Fibroblast of skin of right biceps (primary cell): Measurements from ENCODE around the gene CTIF.

Source experiments
- DNase-seq: peaks from one replicate; pipeline ENCODE4 v3.0.0-alpha.2; 2013

CTIF gene

DNA sequence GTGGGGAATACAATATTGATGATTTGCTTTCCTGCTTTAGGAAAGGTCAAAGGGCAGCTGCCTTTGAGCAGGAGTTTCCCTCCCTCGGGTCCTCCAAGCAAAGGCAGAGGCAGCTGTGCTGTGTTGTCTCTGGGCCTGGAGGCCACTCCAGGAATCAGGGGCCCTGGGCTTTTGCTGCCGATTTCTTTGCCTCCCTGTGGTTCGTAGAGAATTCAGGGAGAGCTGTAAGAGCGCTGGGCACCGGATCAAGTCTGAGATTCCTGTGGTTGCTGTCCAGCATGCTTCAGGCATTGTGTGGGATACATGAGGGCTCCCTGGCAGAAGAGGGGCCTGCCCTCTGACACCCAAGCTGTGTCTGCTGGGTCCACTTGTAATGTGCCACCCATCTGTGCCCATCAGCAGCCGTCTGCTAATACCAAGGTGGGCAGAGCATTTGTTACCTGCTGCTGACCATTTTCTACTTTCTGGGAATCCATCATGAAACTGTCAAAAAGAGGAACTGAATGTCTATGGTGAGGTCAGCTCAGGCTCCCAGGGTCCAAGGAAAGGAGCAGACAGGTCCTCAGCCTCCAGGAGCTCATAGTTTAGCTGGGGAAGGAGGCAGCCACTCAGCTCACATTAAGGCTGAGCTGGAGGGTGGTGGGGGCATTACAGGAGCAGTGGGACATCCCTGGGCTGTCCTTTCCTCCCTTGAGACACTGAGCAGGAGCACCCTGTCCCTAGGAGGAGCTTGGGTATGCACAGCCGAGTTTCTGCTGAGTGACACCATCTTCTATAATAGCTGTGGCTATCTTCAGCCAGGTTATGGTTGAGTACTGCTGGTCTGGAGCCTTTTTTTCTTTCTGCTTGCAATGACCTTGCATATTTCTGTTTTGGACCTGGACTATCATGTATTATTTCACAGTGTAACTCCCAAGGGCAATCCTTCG, 68.5 kb downstream of the CTIF start:
- peak; percentile 87 for DNase-seq

DNA sequence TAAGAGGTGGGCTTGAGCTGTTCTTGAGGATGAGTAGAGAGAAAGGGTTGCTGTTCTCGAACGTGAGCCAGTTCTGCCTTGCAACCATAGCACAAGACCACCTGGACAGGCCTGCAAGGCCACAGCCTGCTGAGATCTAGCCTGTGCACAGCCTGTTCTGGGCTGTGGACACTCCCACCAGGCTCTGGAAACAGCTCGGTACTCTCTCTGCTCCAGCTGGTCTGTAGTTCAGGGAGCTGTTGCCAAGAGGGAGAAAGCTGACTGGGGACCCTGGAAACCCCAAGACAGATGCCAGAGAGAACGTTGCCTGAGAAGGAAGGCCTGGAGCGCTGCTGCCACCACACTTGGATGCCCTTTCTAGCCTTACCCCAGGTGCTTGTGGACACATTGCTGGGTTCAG, 69.8 kb downstream of the CTIF start:
- DNase-seq = no peak

DNA sequence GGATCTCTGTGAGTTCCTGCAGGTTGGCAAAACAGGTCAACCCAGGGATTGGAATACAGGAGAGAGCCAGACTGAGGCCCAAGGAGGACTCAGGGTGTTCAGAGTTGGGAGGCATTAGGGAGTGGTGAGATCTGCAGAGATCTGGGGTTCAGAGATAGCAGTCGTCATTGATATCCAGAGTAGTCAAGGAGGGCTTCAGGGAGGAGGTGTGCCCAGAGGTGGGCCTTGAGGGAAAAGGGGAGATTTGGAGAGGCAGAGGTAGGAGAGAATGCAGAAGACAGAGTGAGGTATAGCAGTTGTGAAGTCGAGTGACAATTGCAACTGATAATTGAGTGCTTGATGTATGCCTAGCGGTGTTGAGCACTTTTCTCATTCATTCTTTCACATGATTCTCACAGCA, 70.3 kb downstream of the CTIF start:
- no peak for DNase-seq

DNA sequence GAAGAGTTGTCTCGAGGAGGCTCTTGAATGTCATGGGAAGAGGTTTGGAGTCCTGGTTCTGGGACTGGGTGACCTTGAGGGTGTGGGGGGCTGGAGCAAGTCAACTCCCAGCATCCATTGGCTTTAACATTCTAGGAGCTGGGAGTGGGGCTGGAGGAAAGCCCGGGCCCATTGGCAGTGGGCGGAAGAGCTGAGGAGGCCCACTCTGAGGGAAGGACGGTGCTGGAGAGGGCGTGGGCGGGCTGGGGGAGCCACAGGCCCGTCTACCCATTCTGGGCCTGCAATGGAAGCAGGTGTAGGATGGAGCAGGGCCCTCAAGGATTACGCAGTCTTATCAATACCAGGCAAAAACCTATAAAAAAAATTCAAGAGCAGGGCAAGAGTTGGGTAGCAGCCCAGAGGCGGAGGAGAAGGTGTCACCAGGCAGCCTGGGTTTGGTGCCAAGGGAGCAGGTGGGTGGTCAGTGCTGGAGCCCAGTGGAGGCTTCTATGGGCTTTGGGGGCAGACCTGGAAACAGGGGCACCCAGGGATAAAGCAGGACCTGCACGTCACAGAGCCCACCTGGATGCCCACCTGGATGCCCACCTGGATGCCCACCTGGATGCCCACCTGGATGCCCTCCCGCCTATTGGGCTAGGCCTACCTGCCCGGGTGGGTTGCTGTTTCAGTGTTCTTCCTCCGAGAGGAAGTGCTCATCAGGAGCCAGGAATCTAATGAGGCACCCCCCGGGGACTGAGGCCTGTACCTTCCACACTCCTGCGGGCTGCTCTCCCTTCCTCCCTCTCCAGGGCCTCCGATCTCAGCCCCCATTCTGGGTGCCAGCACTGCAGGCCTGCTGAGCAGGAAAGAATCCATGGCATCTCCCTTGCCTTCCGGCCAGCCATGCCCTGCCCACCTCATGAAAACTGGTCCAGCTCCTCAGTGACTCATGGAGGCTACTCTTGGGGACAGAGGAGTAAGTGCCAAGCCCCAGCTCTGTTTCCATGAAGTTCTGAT, 71.3 kb downstream of the CTIF start:
- DNase-seq = no peak

- no peak for DNase-seq
Observed at GRCh38 chr18:48611203-48611602, 72.4 kb downstream of the CTIF start.

DNA sequence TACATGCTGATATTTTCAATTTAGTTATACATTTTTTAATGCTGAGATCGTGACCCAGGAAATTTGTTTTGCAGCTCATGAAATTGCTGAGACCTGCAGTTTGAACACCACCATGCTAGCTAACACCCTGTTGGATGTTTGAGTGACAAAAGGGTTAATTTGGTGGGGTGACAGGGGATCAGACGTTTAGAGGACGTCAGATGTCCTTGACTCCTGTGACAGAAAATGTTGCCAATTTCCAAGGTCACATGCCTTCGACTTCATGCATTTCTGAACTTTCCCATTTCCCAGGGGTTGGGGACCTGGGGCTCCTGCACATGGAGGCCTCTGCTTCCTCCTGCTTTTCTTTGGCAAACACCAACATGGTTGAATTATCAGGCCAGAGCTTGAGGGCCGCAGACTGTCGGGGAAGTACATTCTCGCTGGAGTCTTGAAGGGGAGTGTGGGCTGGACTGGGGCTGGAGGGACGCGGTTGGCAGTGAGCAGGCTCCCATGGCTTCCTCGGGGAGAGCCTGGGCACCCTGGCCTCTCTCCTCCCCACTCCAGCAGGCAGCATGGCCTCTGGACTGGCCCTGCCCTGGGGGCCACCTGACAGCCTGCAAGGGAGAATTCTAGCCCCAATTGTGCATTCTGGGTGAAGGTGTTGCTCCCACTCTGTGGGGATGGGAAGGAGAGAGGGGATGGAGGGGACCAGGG, 73.1 kb downstream of the CTIF start:
- no peak for DNase-seq

- no peak for DNase-seq
Observed at GRCh38 chr18:48612511-48612910, 73.7 kb downstream of the CTIF start.

DNA sequence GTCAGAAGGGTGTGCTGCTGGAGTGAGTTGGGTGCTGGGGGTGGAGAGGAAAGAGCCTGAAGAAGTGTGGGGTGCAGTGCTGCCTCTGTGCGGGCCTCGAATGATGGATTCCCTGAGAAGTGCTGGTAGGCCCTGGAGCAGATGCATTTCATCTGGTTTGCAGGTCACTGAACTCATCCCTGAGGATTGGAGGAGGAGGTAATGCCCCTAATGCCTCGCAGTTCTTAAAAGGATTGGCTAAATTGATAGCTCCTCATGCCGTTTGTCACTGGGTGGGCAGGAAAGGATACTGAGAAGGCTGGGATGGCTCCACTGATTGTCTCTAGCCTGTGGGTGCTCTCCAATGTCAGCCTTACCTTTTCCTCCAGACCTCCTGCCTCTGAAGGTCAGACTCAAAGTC, 74.1 kb downstream of the CTIF start:
- DNase-seq = no peak

DNA sequence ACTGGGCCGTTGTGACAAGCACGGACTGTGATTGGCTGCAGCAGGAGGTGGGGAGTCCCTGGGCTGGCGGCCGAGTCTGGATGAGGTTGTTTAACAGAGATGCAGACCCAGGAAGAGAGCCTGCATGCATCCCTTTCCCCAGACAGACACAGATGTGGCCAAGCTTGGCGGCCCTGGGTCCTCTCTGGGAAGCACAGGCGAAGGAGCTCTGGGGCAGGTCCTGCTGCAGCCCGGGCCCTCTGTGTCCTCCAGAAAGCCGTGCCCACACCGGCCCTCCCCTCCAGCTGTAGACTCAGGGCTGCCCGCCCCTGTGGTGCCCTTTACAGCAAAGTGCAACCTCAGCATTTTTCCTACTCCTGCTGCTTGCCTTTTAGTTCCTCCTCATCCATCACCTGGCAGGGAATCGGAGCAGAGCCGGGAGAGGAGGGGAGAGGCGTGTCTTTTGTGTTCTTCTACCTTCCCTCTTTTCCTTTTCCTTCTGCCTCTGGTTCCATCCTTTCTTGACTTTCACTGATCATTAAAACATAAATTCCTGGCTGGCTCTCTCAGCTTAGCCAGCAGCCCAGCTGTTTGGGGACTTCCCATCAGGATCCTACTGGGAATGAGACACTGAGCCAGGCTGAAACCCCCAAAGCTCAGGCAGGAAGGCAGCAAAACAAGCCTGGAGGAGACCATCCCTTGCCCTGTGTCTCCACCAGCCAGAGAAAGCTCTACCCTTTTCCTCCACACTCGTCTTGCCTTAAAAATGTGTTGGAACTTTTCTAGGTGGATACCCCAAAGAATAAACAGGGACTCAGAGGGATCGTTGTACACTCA, 75.0 kb downstream of the CTIF start:
- no peak for DNase-seq

GRCh38 chr18:48615566-48616401, 77.0 kb downstream of the CTIF start:
- no peak for DNase-seq

DNA sequence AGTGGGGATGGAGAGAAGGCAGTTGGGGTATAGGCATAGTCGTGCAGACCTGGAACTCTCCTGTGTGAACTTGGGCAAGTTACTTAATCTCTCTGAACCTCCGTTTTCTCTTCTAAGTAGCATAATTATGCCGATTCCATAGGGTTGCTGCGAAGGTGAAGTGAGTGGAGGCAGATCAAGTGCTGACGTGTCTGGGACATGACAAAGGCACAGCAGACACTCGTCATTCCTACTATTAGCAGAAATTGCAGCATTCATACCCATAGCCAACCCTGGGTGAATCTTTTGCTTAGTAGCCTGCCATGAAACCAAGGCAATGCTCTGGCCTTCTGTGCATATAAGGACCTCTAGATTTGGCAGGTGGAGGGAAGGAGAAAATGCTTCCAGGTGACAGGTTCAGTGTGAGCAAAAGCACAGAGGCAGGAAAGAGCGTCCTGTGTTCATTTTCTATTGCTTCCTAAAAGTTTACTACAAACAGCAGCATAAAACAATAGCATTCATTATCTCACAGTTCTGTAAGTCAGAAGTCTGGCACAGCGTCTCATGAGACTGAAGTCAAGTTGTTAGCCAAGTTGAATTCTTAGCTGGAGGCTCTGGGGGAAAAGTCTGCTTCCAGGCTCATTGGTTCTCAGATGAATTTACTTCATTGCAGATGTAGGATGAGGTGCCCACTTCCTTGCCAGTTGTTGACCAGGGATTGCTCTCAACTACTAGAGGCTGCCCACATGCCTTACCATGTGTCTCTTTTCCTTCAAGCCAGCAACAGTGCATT, 77.8 kb downstream of the CTIF start:
- DNase-seq = no peak

DNA sequence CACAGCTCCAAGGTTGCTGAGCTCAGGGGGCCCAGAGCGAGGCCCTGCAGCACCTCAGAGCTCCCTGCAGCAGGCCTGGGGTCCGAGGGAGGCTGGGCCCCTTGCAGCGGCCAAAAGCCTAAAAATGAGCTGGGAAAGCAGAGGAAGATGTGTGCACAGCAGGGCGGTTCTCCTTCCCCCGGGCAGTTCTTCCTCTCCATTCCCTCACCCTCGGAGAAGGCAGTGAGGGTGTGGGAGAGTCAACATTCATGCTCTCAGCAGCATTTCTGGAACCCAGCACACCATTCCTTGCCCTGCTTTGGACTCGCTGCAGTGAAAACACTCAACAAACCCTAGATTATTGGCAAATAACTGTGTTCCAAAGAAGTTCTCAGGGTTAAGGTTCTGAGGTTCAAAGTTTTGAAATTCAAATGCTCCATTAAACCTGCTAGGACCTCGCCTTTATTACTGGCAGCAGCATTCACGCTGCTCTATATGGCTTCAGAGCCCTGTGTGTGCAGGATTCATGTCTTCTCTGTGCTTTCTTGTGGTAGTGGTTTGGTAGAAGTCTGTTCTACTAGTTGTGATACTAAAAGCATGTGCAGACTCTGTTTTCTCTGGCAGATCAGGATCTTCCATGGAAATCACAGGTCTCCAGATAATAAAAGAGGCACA, 79.1 kb downstream of the CTIF start:
- no peak for DNase-seq

DNA sequence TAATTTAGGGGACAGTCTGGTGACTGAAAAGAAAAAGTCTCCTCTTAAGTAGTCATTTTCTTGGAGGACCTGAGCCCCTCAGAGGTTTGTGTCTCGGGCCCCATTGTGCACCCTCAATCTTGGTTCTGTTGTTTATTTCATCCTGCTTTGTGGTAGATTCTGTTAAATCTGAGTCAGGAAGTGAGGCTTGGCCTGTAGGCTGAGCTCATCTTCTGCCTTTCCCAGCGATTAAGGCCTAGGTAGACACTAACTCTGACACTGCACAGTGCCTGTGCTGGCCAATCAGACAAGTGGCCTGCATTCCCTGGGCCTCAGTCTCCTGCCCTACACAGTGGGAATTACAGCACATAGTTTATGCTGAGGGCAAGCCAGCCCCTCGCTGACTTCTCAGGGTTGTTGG, 80.2 kb downstream of the CTIF start:
- no peak for DNase-seq

DNA sequence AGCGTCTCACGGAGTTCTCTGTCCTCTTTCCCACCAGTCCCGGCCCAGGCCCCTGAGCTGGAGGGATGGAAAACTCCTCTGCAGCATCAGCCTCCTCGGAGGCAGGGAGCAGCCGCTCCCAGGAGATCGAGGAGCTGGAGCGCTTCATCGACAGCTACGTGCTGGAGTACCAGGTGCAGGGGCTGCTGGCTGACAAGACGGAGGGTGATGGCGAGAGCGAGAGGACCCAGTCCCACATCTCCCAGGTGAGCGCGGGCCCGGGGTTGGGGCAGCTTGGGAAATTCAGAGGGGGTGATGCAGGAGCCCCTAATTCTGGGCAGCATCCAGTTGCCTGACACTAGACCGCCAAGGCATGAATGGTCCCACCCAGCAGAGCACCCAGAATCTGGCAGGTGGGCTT, 80.7 kb downstream of the CTIF start:
- no peak for DNase-seq

DNA sequence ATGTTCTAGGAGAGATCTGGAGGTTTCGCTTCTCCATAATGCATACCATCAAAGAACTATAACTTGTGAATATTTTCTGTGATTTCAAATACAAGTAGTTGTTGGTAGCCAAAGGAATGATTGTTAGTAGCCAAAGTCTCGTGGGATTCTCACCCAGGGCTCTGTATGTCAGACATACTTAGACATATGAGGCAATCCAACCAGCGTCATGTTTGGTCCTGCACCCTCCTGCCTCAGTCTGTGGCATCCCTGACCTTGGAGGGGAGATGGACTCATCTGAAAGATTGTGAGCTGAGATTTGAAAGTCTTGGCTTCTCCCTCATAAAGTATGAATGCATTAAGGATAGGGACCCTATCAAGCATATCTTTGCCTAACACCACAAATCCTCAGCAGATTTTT, 81.2 kb downstream of the CTIF start:
- DNase-seq = peak; percentile 42

GRCh38 chr18:48621240-48621639, 82.4 kb downstream of the CTIF start:
- DNase-seq = peak; percentile 90

GRCh38 chr18:48621815-48622555, 83.2 kb downstream of the CTIF start:
- DNase-seq = peak; percentile 41

DNA sequence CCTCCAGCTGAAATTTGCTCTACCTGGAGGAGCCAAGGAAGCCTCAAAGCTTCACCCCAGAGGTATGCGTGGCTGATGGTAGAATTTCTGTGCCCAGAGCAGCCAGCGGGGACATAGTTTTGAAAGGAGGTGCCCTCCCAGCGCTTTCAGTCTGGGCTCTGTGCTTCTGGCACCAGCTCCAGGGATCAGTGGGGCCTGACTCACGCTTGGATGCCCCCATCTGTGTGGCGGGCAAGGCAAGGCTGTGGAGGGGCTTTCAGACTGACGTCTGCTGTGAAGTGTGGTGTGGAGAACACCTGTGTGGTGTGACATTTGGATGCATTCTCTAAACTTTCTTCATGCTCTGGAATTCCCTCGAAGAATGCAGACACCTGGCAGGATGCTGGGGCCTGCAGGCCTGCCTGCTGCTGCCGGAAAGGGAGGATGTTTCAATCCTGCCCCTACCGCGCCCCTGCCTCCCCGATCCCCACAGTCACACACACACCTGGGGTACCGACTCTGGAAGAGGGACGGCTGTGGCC, 84.1 kb downstream of the CTIF start:
- DNase-seq = peak; percentile 64
